Urinary bladder (tissue), 4 donors: ENCODE measurements around the gene SIPA1L3. TPM values are rescaled to one million over a fixed set of nuclear protein-coding genes. Genes with fewer than 3 reads are reported as not detected.
A peak's percentile ranks its signal among the peaks of the same experiment; 100 is the strongest.

Source experiments
- DNase-seq: peaks from one replicate; pipeline ENCODE4 v3.0.0-alpha.2; 2015; ENCODE audit errors: extremely low spot score
- H3K27ac ChIP-seq: one replicate; pipeline ENCODE4 v1.5.1; 2013; ENCODE audit warnings: low read depth, mild to moderate bottlenecking, moderate library complexity
- H3K36me3 ChIP-seq: one replicate; pipeline ENCODE4 v1.6.1; 2013; ENCODE audit warnings: mild to moderate bottlenecking, moderate library complexity; ENCODE audit not compliant: insufficient read depth
- H3K4me1 ChIP-seq: one replicate; pipeline ENCODE4 v1.6.1; 2013; ENCODE audit warnings: mild to moderate bottlenecking, moderate library complexity; ENCODE audit not compliant: insufficient read depth
- H3K4me3 ChIP-seq: one replicate; pipeline ENCODE4 v1.5.1; 2013; ENCODE audit warnings: low read depth, low read length
- WGBS: extraction: QIAGEN DNeasy Blood & Tissue Kit; methylation state at CpG from one replicate; pipeline ENCODE4 v1.1.7; 2013; 5-methylcytosine and 5-hydroxymethylcytosine counted together
- polyA plus RNA-seq: library from polyadenylated mRNA; stranded (reverse); fragments of 200-250 nt; gene quantifications from one replicate; pipeline ENCODE4 v1.2.3, GENCODE V29; 2013
- total RNA-seq: library from RNA; depleted of rRNA; stranded (reverse); fragments of >200 nt; gene quantifications from one replicate; pipeline ENCODE4 v1.2.3, GENCODE V29; 2014
- donor health status: healthy with polysubstance abuse.
- donor health status: healthy.

Gene SIPA1L3
- total and polyA plus RNA-seq, 2 donors, result 6.2 to 11.5 TPM

GRCh38 chr19:37928527-37929286 is 21.7 kb downstream of the SIPA1L3 start:
- H3K36me3 ChIP-seq, result no peaks in the 10 kb centered on the region
- no peaks in the 10 kb centered on the region for H3K4me1 ChIP-seq
- no peak overlapping the region for H3K27ac ChIP-seq
- H3K4me3 ChIP-seq, result no peak overlapping the region
- no peak for DNase-seq
- 72% methylated on average over 5 of the region's 5 CpGs for WGBS

GRCh38 chr19:37929355-37929923 is 22.4 kb downstream of the SIPA1L3 start:
- Histone ChIP-seq H3K4me1 (no peaks in the 10 kb centered on the region), H3K36me3 (no peaks in the 10 kb centered on the region), H3K4me3 (no peak overlapping the region), H3K27ac (no peak overlapping the region)
- WGBS, result 84% methylated on average over 4 of the region's 4 CpGs
- no peak for DNase-seq

- WGBS, result 94% methylated on average over 5 of the region's 5 CpGs
- no peak for DNase-seq
- Histone ChIP-seq H3K36me3 (no peaks in the 10 kb centered on the region), H3K4me1 (no peaks in the 10 kb centered on the region), H3K27ac (no peak overlapping the region), H3K4me3 (no peak overlapping the region)
Measured at GRCh38 chr19:37930416-37930815, 23.4 kb downstream of the SIPA1L3 start.

GRCh38 chr19:37931881-37932655 is 25.1 kb downstream of the SIPA1L3 start:
- Histone ChIP-seq H3K4me3 (no peak overlapping the region), H3K36me3 (no peaks in the 10 kb centered on the region), H3K4me1 (no peaks in the 10 kb centered on the region), H3K27ac (no peak overlapping the region)
- 30% methylated on average over 30 of the region's 30 CpGs for WGBS
- peak; percentile 40 for DNase-seq

- WGBS, result 79% methylated on average over 12 of the region's 12 CpGs
- H3K27ac ChIP-seq, result peak overlapping the region; percentile 42
- H3K4me3 ChIP-seq, result no peak overlapping the region
- no peak for DNase-seq
- H3K36me3 ChIP-seq, result no peaks in the 10 kb centered on the region
- H3K4me1 ChIP-seq, result no peaks in the 10 kb centered on the region
Measured at GRCh38 chr19:37932985-37933936, 26.3 kb downstream of the SIPA1L3 start.

GRCh38 chr19:37933937-37934358 is 26.9 kb downstream of the SIPA1L3 start:
- H3K36me3 ChIP-seq, result no peaks in the 10 kb centered on the region
- no peak overlapping the region for H3K4me3 ChIP-seq
- DNase-seq, result no peak
- no peak overlapping the region for H3K27ac ChIP-seq
- 79% methylated on average over 9 of the region's 9 CpGs for WGBS
- no peaks in the 10 kb centered on the region for H3K4me1 ChIP-seq

- DNase-seq, result no peak
- Histone ChIP-seq H3K27ac (no peak overlapping the region), H3K4me1 (no peaks in the 10 kb centered on the region), H3K4me3 (no peak overlapping the region), H3K36me3 (no peaks in the 10 kb centered on the region)
- 46% methylated on average over 1 of the region's 1 CpG for WGBS
Measured at GRCh38 chr19:37935341-37935740, 28.3 kb downstream of the SIPA1L3 start.

GRCh38 chr19:37936166-37936565 is 29.2 kb downstream of the SIPA1L3 start:
- Histone ChIP-seq H3K4me1 (no peaks in the 10 kb centered on the region), H3K4me3 (no peak overlapping the region), H3K27ac (no peak overlapping the region), H3K36me3 (no peaks in the 10 kb centered on the region)
- no peak for DNase-seq
- 92% methylated on average over 2 of the region's 2 CpGs for WGBS

- no peak overlapping the region for H3K4me3 ChIP-seq
- WGBS, result 96% methylated on average over 2 of the region's 2 CpGs
- H3K4me1 ChIP-seq, result no peaks in the 10 kb centered on the region
- DNase-seq, result no peak
- no peaks in the 10 kb centered on the region for H3K36me3 ChIP-seq
- H3K27ac ChIP-seq, result no peak overlapping the region
Measured at GRCh38 chr19:37936886-37937285, 29.9 kb downstream of the SIPA1L3 start.

- WGBS, result 95% methylated on average over 1 of the region's 1 CpG
Measured at GRCh38 chr19:37938353-37938752, 31.3 kb downstream of the SIPA1L3 start.

GRCh38 chr19:37941782-37942515 is 34.9 kb downstream of the SIPA1L3 start:
- no peak for DNase-seq

More at GRCh38 chr19:37938353-37938752, 31.3 kb downstream of the SIPA1L3 start:
- H3K36me3 ChIP-seq, result no peaks in the 10 kb centered on the region
- H3K4me3 ChIP-seq, result no peak overlapping the region
- H3K4me1 ChIP-seq, result no peaks in the 10 kb centered on the region
- no peak for DNase-seq
- no peak overlapping the region for H3K27ac ChIP-seq

GRCh38 chr19:37942516-37942902 is 35.5 kb downstream of the SIPA1L3 start:
- Histone ChIP-seq H3K36me3 (no peaks in the 10 kb centered on the region), H3K4me3 (no peak overlapping the region), H3K4me1 (no peaks in the 10 kb centered on the region), H3K27ac (no peak overlapping the region)
- WGBS, result 89% methylated on average over 6 of the region's 6 CpGs
- no peak for DNase-seq

More at GRCh38 chr19:37941782-37942515, 34.9 kb downstream of the SIPA1L3 start:
- Histone ChIP-seq H3K4me3 (no peak overlapping the region), H3K36me3 (no peaks in the 10 kb centered on the region), H3K27ac (no peak overlapping the region), H3K4me1 (no peaks in the 10 kb centered on the region)
- 74% methylated on average over 12 of the region's 12 CpGs for WGBS
